Gastroesophageal sphincter (tissue), 4 donors: ENCODE results near the gene EEF2K. TPM values are rescaled to one million over a fixed set of nuclear protein-coding genes. Genes with fewer than 3 reads are reported as not detected.

ENCODE experiments used
- ATAC-seq: fragments of 150-250 bp; one replicate; pipeline ENCODE4 v1.9.1; 2016; ENCODE audit warnings: mild to moderate bottlenecking, moderate library complexity
- H3K27ac ChIP-seq, 4 donors: fragments of 200-600 bp; sonication (generic) in 3 of 4; 1 replicate in 3 of 4; 2 replicates in 1 of 4; pipeline ENCODE4 v1.5.1; 2016 to 2019
- H3K27me3 ChIP-seq: fragments of 200-600 bp; sonication (generic); one replicate; pipeline ENCODE4 v1.5.1; 2019
- H3K36me3 ChIP-seq, 2 donors: fragments of 200-600 bp; sonication (generic); one replicate each; pipeline ENCODE4 v1.5.1; 2019; ENCODE audit warnings: control low read depth in 1 of 2
- H3K4me1 ChIP-seq, 3 donors: fragments of 200-600 bp; sonication (generic); 1 replicate in 2 of 3; 2 replicates in 1 of 3; pipeline ENCODE4 v1.5.1; 2016 to 2019; ENCODE audit warnings: control low read depth in 2 of 3
- H3K4me3 ChIP-seq, 2 donors: fragments of 200-600 bp; sonication (generic); one replicate each; pipeline ENCODE4 v1.5.1; 2019; ENCODE audit warnings: mild to moderate bottlenecking in 1 of 2, moderate library complexity in 1 of 2
- H3K9me3 ChIP-seq, 3 donors: fragments of 200-600 bp; sonication (generic); one replicate each; pipeline ENCODE4 v1.5.1; 2017 to 2019; ENCODE audit warnings: control low read depth in 2 of 3
- EP300 ChIP-seq: sonication (generic); formaldehyde crosslinking; IDR thresholded peaks from one replicate; pipeline ENCODE4 v1.6.1; 2017; ENCODE audit warnings: antibody characterized with exemption, mild to moderate bottlenecking
- POLR2A ChIP-seq, 2 donors: fragments of 450-650 bp; IDR thresholded peaks; one replicate each; pipeline ENCODE4 v1.6.1; 2017; ENCODE audit warnings: antibody characterized with exemption in 2 of 2, mild to moderate bottlenecking in 2 of 2, moderate library complexity in 1 of 2
- POLR2AphosphoS5 ChIP-seq: sonication (generic); formaldehyde crosslinking; IDR thresholded peaks from one replicate; pipeline ENCODE4 v1.6.1; 2017; ENCODE audit warnings: antibody characterized with exemption
- WGBS, 2 donors: methylation state at CpG; one replicate each; pipeline ENCODE4 v1.1.5; 2018; ENCODE audit warnings: low coverage in 1 of 2; 5-methylcytosine and 5-hydroxymethylcytosine counted together
- total RNA-seq, 4 donors: library from RNA; depleted of rRNA; stranded (reverse); fragments of >200 nt; gene quantifications; one replicate each; pipeline ENCODE4 v1.1.0, GENCODE V29; 2016
- TF ChIP-seq, protein P1 (sequence below), 4 experiments: fragments of 200-600 bp in 2 of 4; fragments of 450-650 bp in 2 of 4; sonication (generic) in 1 of 4; IDR thresholded peaks; one replicate each; pipeline ENCODE4 v1.5.1; 2017 to 2019; ENCODE audit warnings: antibody characterized with exemption in 4 of 4, mild to moderate bottlenecking in 2 of 4, moderate library complexity in 2 of 4

Gene EEF2K
- total RNA-seq, 4 donors from 2014 or later = 31.3 to 38.9 (median 34.8) TPM

DNA sequence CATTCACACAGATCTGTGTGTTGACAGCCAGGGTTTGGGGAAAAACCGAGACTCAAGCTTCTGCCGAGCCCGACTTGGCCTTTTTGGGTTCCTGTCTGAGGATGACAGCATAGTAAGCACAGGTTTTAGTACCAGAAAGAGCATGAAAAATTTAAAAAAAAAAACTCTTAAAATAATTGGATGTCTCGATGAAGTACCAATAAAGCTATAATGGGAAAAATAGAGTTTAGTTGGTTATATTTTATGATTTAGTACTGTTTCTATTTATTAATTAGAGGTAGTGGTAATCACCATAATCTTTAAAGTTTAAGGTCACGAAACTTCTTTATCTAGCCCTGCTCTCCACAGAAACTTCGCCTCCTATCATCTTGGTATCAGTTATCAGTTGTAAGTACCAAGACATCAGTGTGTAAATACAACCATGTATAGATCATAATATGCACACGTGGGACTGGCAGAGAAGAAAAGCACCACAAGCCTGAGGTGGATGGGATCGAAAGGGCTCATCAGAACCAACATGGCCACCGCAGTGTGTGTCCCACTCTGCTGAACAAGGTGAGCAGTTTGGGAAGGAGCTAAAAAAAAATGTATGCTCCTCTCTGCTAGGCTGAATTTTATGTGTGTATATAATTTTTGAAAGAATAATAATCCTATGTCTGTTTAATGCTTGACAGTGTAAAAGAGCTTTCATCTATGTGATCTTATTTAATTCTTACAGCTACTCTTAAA lies 14.4 kb upstream of the EEF2K start:
- TF ChIP-seq, protein P1, sequence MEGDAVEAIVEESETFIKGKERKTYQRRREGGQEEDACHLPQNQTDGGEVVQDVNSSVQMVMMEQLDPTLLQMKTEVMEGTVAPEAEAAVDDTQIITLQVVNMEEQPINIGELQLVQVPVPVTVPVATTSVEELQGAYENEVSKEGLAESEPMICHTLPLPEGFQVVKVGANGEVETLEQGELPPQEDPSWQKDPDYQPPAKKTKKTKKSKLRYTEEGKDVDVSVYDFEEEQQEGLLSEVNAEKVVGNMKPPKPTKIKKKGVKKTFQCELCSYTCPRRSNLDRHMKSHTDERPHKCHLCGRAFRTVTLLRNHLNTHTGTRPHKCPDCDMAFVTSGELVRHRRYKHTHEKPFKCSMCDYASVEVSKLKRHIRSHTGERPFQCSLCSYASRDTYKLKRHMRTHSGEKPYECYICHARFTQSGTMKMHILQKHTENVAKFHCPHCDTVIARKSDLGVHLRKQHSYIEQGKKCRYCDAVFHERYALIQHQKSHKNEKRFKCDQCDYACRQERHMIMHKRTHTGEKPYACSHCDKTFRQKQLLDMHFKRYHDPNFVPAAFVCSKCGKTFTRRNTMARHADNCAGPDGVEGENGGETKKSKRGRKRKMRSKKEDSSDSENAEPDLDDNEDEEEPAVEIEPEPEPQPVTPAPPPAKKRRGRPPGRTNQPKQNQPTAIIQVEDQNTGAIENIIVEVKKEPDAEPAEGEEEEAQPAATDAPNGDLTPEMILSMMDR (IDR thresholded peaks at IDR 0.05) = no peak
- TF ChIP-seq POLR2AphosphoS5 (no peak), POLR2A (IDR thresholded peaks at IDR 0.05) (no peak), EP300 (no peak)
- WGBS, 2 donors = 5 to 9% methylated on average over 7 to 9 of the region's 9 CpGs
- ATAC-seq = no peak
- Histone ChIP-seq H3K27me3 (no peaks in the 10 kb centered on the region), H3K9me3 (no peaks in the 10 kb centered on the region), H3K27ac (peak overlapping the region; percentile 67 to 98 (median 93)), H3K36me3 (no peaks in the 10 kb centered on the region), H3K4me1 (peaks cover 0 to 58% (median 11%) of the 10 kb centered on the region in 3 donors), H3K4me3 (peak overlapping the region; percentile 19 to 87)

DNA sequence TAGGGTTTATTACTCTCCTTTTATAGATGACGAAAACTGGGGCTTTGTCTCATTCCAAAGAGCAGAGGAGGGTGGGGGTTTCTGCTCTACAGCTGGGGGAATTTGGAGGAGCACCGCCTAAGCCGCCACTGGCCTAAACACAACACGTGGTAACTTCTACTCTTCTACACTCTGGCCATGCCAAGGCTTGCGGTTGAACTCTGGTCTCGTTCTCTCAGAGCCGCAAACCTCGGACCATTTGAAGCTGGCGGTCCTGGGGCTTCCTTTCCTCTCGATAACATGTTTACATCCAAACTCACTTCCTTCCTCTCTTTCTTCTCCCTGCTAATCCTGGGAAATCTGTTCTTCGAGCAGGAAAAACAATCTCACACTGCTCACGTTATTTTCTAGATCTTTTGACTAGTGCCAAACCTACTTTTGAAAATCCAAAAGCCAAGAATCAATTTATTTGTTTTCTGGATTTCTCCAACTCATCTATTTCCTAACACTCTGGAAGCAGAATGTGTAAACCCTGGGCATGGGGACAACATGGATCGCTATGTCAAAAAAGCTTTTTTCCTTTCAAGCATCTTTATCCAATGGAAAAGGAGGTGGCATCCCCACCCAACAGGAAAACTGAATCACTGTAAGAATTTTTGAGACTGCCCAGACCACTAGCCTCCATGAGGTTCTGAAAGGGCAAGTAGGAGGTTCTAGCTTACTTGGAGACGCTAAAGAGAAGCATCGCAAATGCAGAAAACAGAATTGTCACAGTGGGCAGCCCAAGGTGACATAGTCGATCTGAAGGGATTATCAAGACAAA lies 13.6 kb upstream of the EEF2K start:
- H3K27ac ChIP-seq = peak overlapping the region; percentile 67 to 98 (median 93)
- peak overlapping the region; percentile 19 to 87 for H3K4me3 ChIP-seq
- 14 to 18% methylated on average over 14 to 15 of the region's 16 CpGs for WGBS, 2 donors
- H3K4me1 ChIP-seq = peaks cover 0 to 58% (median 11%) of the 10 kb centered on the region in 3 donors
- no peaks in the 10 kb centered on the region for H3K36me3 ChIP-seq
- TF ChIP-seq POLR2AphosphoS5 (peak; percentile 4), POLR2A (IDR thresholded peaks at IDR 0.05) (no peak)
- no peaks in the 10 kb centered on the region for H3K27me3 ChIP-seq
- ATAC-seq = peak; percentile 27
- H3K9me3 ChIP-seq = no peaks in the 10 kb centered on the region

DNA sequence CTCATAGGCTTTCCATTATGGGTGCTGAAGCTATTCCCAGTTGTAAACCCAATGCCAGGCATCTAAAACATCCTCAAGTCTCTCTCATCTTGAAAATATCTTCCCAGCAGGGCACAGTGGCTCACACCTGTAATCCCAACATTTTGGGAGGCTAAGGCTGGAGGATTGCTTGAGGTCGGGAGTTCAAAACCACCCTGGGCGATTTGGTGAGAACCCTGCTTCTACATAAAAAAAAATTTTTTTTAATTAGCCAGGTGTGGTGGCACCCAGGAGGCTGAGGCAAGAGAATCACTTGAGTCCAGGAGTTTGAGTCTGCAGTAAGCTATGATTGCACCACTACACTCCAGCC lies 13.0 kb upstream of the EEF2K start:
- Histone ChIP-seq H3K4me3 (no peak overlapping the region), H3K27me3 (no peaks in the 10 kb centered on the region), H3K4me1 (peaks cover 0 to 58% (median 11%) of the 10 kb centered on the region in 3 donors), H3K27ac (peak overlapping the region; percentile 67 to 98 (median 93)), H3K9me3 (no peaks in the 10 kb centered on the region), H3K36me3 (no peaks in the 10 kb centered on the region)
- TF ChIP-seq POLR2AphosphoS5 (no peak), POLR2A (IDR thresholded peaks at IDR 0.05) (no peak), EP300 (no peak)
- TF ChIP-seq, protein P1 (IDR thresholded peaks at IDR 0.05) = no peak
- WGBS, 2 donors = 87 to 100% methylated on average over 2 of the region's 2 CpGs
- ATAC-seq = no peak

DNA sequence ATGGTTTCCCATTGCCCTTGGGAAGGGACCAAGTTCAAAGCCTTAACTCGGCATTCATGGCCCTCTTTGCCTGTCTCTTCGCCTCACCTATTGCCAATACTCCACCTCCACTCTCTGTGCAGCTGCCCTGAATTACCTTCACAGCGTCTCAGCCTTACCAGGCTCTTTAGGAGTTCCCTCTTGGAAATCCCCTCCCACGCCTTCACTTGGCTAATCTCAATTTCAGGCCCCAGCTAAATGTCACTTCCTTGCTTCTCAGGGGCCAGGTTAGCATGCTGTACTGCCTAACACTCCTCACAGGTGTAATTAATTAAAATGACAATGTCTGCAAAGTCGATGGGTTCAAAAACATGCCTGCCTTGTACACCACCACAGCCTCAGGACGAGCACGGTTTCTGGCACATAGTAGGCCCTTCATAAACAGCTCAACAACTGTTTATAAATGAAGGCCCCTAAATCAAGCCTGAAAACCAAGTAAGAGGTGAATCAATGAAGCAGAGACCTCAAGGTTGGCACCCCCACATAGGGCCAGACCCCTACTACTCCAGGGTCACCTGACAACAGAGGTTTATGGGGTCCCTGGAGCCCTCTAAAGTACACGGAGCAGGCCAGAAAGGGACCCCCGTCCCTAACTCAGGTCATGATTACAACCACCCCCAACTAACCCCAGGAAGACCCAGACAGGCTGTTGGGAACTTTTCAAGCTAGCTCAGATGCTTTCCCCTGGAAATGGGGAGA lies 11.2 kb upstream of the EEF2K start:
- no peak overlapping the region for H3K4me3 ChIP-seq
- peaks cover 0 to 56% (median 9%) of the 10 kb centered on the region in 3 donors for H3K4me1 ChIP-seq
- TF ChIP-seq EP300 (no peak), POLR2A (IDR thresholded peaks at IDR 0.05) (no peak), POLR2AphosphoS5 (no peak)
- TF ChIP-seq, protein P1 (IDR thresholded peaks at IDR 0.05) = no peak
- H3K9me3 ChIP-seq = no peaks in the 10 kb centered on the region
- ATAC-seq = no peak
- H3K27me3 ChIP-seq = no peaks in the 10 kb centered on the region
- H3K27ac ChIP-seq = peak overlapping the region; percentile 76 to 95 (median 84)
- H3K36me3 ChIP-seq = no peaks in the 10 kb centered on the region
- 81 to 83% methylated on average over 2 to 6 of the region's 9 CpGs for WGBS, 2 donors

DNA sequence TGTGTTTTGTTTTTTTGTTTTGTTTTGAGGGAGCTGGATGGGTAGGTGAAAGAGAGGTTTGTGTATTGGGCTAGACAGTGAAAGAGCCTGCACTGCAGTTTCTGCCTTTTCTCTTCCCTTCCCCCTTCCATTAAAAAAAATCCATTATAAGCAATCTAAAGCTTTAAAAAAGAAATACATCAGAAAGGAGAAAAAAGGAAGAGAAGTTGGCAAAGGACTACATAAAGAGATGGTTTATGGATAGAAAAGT lies 10.7 kb upstream of the EEF2K start:
- Histone ChIP-seq H3K27ac (peak overlapping the region; percentile 76 to 95 (median 84)), H3K4me1 (peaks cover 0 to 57% (median 7%) of the 10 kb centered on the region in 3 donors), H3K4me3 (peak overlapping the region in 1 of 2 donors; percentile 57), H3K27me3 (no peaks in the 10 kb centered on the region), H3K36me3 (no peaks in the 10 kb centered on the region), H3K9me3 (no peaks in the 10 kb centered on the region)
- no peak for ATAC-seq
- TF ChIP-seq EP300 = no peak
- TF ChIP-seq, protein P1 (IDR thresholded peaks at IDR 0.05) = no peak
- TF ChIP-seq POLR2AphosphoS5 = no peak
- TF ChIP-seq POLR2A (IDR thresholded peaks at IDR 0.05) = no peak
